GM12891 (cell line): ENCODE data around the gene SKI.

Experiments
- POLR2A ChIP-seq: IDR thresholded peaks from 2 replicates; pipeline ENCODE4 v1.6.1; 2011; ENCODE audit warnings: low read depth, low read length, control low read depth
- POLR2AphosphoS5 ChIP-seq: IDR thresholded peaks from 2 replicates; pipeline ENCODE4 v1.6.1; 2011; ENCODE audit warnings: low read depth, low read length, control low read depth
- POU2F2 ChIP-seq: IDR thresholded peaks from 2 replicates; pipeline ENCODE4 v1.6.1; 2011; ENCODE audit warnings: low read depth, mild to moderate bottlenecking, control low read depth, low read length, moderate library complexity
- SPI1 ChIP-seq: IDR thresholded peaks from 2 replicates; pipeline ENCODE4 v1.6.1; 2011; ENCODE audit warnings: low read depth, low read length, control low read depth
- TAF1 ChIP-seq: IDR thresholded peaks from 2 replicates; pipeline ENCODE4 v1.6.1; 2011; ENCODE audit warnings: low read depth, low read length, control low read depth

DNA sequence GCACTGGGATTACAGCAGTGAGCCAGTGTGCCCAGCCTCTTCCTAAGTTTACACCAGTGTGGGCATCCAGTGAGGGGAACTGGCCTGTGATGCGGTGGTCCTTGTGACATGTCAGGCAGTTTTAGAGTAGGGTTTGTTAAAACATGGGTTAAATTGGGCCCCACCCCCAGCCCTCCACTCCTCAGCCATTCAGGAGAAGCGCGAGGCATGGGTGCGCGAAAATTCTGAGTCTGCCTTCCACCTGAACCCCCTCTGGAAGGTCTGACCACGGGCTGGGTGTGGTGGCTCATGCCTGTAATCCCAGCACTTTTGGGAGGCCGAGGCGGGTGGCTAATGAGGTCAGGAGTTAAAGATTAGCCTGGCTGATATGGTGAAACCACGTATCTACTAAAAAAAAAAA lies 51.7 kb downstream of the SKI start:
- TF ChIP-seq TAF1 (no peak), POLR2A (no peak), POU2F2 (no peak), SPI1 (no peak), POLR2AphosphoS5 (no peak)
